ENCODE results near the gene LILRB2. TPM values are rescaled to one million over a fixed set of nuclear protein-coding genes. Genes with fewer than 3 reads are reported as not detected.

Gene LILRB2
- total and polyA plus RNA-seq, 2 donors (not counting 3 experiments of a cell fraction or from before 2014, with no cell fraction given) = not detected

DNA sequence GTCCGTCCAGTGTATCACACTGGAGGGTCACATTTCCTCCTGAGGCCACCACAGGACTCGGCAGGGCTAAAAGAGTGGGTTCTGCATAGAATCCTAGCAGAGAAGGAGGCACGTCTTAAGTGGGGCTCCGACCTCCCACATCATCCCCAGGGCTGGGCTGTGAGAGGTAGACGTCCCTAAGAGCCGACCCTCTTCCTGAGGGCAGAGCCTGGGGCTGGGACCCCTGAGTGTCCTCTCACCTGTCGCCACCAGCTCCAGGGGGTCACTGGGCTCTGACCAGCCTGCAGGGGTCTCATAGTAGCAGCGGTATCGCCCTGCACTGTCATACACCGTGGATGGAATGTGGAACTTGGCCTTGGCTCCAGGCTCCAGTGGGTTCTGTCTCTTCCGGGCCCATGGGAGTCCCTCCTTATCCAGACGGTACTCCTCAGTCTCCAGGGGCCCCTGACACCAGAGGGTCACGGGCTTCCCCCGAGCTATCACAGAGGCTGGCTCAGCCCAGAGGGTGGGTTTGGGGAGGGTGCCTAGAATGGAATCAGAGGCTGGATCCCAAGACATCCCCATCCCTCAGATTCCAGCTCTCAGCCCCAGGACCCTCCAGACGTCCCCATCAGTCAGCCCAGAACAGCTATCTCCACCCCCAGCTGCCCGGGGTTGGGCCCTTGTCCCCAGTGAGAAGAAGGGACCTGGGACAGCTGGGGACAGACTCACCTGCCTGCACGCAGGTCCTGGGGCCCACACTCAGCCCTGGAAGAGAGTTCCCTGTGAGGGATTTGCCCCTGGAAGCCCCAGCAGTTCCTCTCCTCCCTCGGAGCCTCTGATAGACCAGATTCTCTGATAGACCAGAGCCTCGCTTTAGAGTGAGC, 24.4 kb downstream of the LILRB2 start:
- no peak overlapping the region for H2AFZ ChIP-seq (ENCODE audit: low read depth, low read length)
- H3K36me3 ChIP-seq (ENCODE audit: control insufficient read depth in 2 of 2, extremely low read depth in 1 of 2, insufficient read depth in 2 of 2, low read length in 2 of 2) = no peaks in the 10 kb centered on the region
- H3K9me3 ChIP-seq (replicated peaks; ENCODE audit: control insufficient read depth, insufficient read depth, low read length) = no peaks in the 10 kb centered on the region
- H3K4me1 ChIP-seq (ENCODE audit: control insufficient read depth, extremely low read depth, insufficient read depth, low read length) = no peaks in the 10 kb centered on the region
- no peaks in the 10 kb centered on the region for H3K79me2 ChIP-seq (ENCODE audit: control insufficient read depth, insufficient read depth, low read length)
- H3K4me2 ChIP-seq (ENCODE audit: insufficient read depth, low read length) = no peak overlapping the region
- no peaks in the 10 kb centered on the region for H3K9me1 ChIP-seq (replicated peaks; ENCODE audit: control insufficient read depth, extremely low read depth, insufficient read depth, low read length)
- CTCF ChIA-PET = interaction anchor here (0.5 to 2.8 kb wide), 3 partner anchors 10 to 167 kb away, joined by 3 to 33 read pairs (median 3); no protein-coding TSS in a partner anchor
- no peak overlapping the region for H3K27ac ChIP-seq (ENCODE audit: insufficient read depth, low read depth, low read length)
- no peak for FAIRE-seq
- no peak overlapping the region for H3K9ac ChIP-seq (replicated peaks; ENCODE audit: extremely low read depth, insufficient read depth, low read length)
- intact Hi-C loops (cut with micrococcal nuclease) (no loop called here), dilution Hi-C loops (cut with MboI; ENCODE audit: extremely low pct_ligation_motif_present, low sequenced_read_pairs) (no loop called here)
- H3K4me3 ChIP-seq (replicated peaks in 1 of 3; ENCODE audit: insufficient read depth in 1 of 3, low read depth in 1 of 3, low read length in 3 of 3) = no peak overlapping the region
- no peak for TF ChIP-seq JUN (IDR thresholded peaks at IDR 0.05; ENCODE audit: borderline replicate concordance, insufficient read depth, insufficient read length, low read depth)
- peaks cover 0 to 3% of the 10 kb centered on the region in 2 experiments for H3K27me3 ChIP-seq (ENCODE audit: control insufficient read depth in 2 of 2, insufficient read depth in 2 of 2, low read length in 2 of 2)
- H4K20me1 ChIP-seq (replicated peaks; ENCODE audit: control insufficient read depth, extremely low read depth, insufficient read depth, low read length) = no peaks in the 10 kb centered on the region
- DNase-seq (ENCODE audit: low read depth, low spot score) = no peak
- POLR2A ChIA-PET = interaction anchor here (0.6 to 1.4 kb wide), 2 partner anchors 10 to 34 kb away, joined by 3 to 5 read pairs; no protein-coding TSS in a partner anchor
- no TSS peak for BruUV-seq (replicated peaks)

DNA sequence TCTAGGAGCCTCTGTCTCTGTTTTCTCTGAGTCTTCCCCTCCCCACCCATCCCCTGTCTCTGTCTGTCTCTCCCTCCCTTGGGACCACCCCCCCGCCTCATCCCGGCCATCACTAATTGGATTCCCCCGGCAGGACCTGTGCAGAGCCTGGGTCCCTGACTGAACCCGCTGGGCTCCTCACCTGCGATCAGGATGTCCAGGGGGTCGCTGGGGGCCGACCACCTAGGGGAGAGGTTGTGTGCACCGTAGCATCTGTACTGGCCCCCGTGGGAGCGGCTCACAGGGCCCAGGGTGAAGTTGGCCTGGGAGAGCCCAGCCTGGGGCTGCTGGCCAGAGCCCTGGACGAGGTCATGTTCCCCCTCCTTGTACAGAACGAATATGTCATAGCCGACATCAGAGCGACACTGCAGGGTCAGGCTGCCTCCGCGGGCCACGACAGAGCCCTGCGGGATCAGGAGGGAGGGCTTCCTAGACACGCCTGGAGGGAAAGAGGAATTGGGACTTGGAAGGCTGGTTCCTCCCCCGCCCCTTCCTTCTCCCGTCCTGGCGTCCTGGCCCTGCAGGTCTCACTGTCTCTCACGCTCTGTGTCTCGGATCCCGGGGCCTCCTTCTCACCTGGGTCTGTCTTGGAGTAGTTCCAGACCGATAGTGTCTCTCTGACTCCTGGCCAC, 25.7 kb downstream of the LILRB2 start:
- no peak for FAIRE-seq
- Histone ChIP-seq H3K36me3 (ENCODE audit: control insufficient read depth in 2 of 2, extremely low read depth in 1 of 2, insufficient read depth in 2 of 2, low read length in 2 of 2) (no peaks in the 10 kb centered on the region), H2AFZ (ENCODE audit: low read depth, low read length) (no peak overlapping the region), H4K20me1 (replicated peaks; ENCODE audit: control insufficient read depth, extremely low read depth, insufficient read depth, low read length) (no peaks in the 10 kb centered on the region), H3K79me2 (ENCODE audit: control insufficient read depth, insufficient read depth, low read length) (no peaks in the 10 kb centered on the region), H3K9me1 (replicated peaks; ENCODE audit: control insufficient read depth, extremely low read depth, insufficient read depth, low read length) (no peaks in the 10 kb centered on the region), H3K27me3 (ENCODE audit: control insufficient read depth in 2 of 2, insufficient read depth in 2 of 2, low read length in 2 of 2) (peaks cover 0 to 3% of the 10 kb centered on the region in 2 experiments), H3K9me3 (replicated peaks; ENCODE audit: control insufficient read depth, insufficient read depth, low read length) (no peaks in the 10 kb centered on the region), H3K4me2 (ENCODE audit: insufficient read depth, low read length) (no peak overlapping the region), H3K27ac (ENCODE audit: insufficient read depth, low read depth, low read length) (no peak overlapping the region), H3K9ac (replicated peaks; ENCODE audit: extremely low read depth, insufficient read depth, low read length) (no peak overlapping the region), H3K4me3 (replicated peaks in 1 of 3; ENCODE audit: insufficient read depth in 1 of 3, low read depth in 1 of 3, low read length in 3 of 3) (no peak overlapping the region), H3K4me1 (ENCODE audit: control insufficient read depth, extremely low read depth, insufficient read depth, low read length) (peaks cover 3% of the 10 kb centered on the region)
- dilution Hi-C loops (cut with MboI; ENCODE audit: extremely low pct_ligation_motif_present, low sequenced_read_pairs) = no loop called here
- TF ChIP-seq, protein P1, sequence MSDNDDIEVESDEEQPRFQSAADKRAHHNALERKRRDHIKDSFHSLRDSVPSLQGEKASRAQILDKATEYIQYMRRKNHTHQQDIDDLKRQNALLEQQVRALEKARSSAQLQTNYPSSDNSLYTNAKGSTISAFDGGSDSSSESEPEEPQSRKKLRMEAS (IDR thresholded peaks at IDR 0.05; ENCODE audit: insufficient read depth, insufficient read length) = no peak
- TF ChIP-seq MYC (IDR thresholded peaks at IDR 0.05; ENCODE audit: low read depth, low read length) (no peak), GATA2 (IDR thresholded peaks at IDR 0.05; ENCODE audit: insufficient read depth, insufficient read length, low read depth, low read length) (no peak), FOS (IDR thresholded peaks at IDR 0.05; ENCODE audit: borderline replicate concordance, insufficient read depth, low read length) (no peak), POLR2A (IDR thresholded peaks at IDR 0.05; ENCODE audit: low read depth, low read length) (no peak), JUN (IDR thresholded peaks at IDR 0.05; ENCODE audit: borderline replicate concordance, insufficient read depth, insufficient read length, low read depth) (no peak), EZH2 (IDR thresholded peaks at IDR 0.05; ENCODE audit: borderline replicate concordance, low read depth, low read length, severe bottlenecking) (no peak), POLR2AphosphoS5 (IDR thresholded peaks at IDR 0.05; ENCODE audit: insufficient read depth, low read depth, low read length) (no peak)
- TF ChIP-seq, protein P2, sequence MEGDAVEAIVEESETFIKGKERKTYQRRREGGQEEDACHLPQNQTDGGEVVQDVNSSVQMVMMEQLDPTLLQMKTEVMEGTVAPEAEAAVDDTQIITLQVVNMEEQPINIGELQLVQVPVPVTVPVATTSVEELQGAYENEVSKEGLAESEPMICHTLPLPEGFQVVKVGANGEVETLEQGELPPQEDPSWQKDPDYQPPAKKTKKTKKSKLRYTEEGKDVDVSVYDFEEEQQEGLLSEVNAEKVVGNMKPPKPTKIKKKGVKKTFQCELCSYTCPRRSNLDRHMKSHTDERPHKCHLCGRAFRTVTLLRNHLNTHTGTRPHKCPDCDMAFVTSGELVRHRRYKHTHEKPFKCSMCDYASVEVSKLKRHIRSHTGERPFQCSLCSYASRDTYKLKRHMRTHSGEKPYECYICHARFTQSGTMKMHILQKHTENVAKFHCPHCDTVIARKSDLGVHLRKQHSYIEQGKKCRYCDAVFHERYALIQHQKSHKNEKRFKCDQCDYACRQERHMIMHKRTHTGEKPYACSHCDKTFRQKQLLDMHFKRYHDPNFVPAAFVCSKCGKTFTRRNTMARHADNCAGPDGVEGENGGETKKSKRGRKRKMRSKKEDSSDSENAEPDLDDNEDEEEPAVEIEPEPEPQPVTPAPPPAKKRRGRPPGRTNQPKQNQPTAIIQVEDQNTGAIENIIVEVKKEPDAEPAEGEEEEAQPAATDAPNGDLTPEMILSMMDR (IDR thresholded peaks at IDR 0.05; ENCODE audit: extremely low read depth in 1 of 2, insufficient read depth in 1 of 2, low read depth in 1 of 2, low read length in 2 of 2) = no peak
- BruUV-seq (replicated peaks) = no TSS peak
- ChIA-PET POLR2A (no interaction called here), CTCF (interaction anchor here (2.5 to 2.8 kb wide), 2 partner anchors 10 to 11 kb away, joined by 15 to 33 read pairs; no protein-coding TSS in a partner anchor)
- no peak for DNase-seq (ENCODE audit: low read depth, low spot score)
- intact Hi-C loops (cut with micrococcal nuclease) = no loop called here

All from endothelial cell of umbilical vein (primary cell).